Uterus (tissue), 4 donors: Measurements from ENCODE around the gene EIF5A2. TPM values are rescaled to one million over a fixed set of nuclear protein-coding genes. Genes with fewer than 3 reads are reported as not detected.
A peak's percentile ranks its signal among the peaks of the same experiment; 100 is the strongest.

Source experiments
- DNase-seq, 2 donors: peaks; one replicate each; pipeline ENCODE4 v3.0.0-alpha.2; 2019 to 2020
- H3K27ac ChIP-seq, 2 donors: fragments of 200-600 bp; sonication (generic); 1 replicate in 1 of 2; 2 replicates in 1 of 2; pipeline ENCODE4 v1.5.1; 2016 to 2018
- H3K27me3 ChIP-seq, 2 donors: fragments of 200-600 bp; sonication (generic); one replicate each; pipeline ENCODE4 v1.5.1; 2018 to 2019; ENCODE audit warnings: control low read depth in 1 of 2
- H3K36me3 ChIP-seq, 2 donors: fragments of 200-600 bp; sonication (generic); one replicate each; pipeline ENCODE4 v1.5.1; 2019; ENCODE audit warnings: control low read depth in 1 of 2
- H3K4me1 ChIP-seq, 2 donors: fragments of 200-600 bp; sonication (generic); one replicate each; pipeline ENCODE4 v1.5.1; 2018 to 2019; ENCODE audit warnings: control low read depth in 1 of 2
- H3K4me3 ChIP-seq, 2 donors: fragments of 200-600 bp; sonication (generic); 1 replicate in 1 of 2; 2 replicates in 1 of 2; pipeline ENCODE4 v1.5.1; 2018 to 2019; ENCODE audit warnings: mild to moderate bottlenecking in 1 of 2
- H3K9me3 ChIP-seq, 2 donors: fragments of 200-600 bp; sonication (generic); one replicate each; pipeline ENCODE4 v1.5.1; 2019; ENCODE audit warnings: control low read depth in 1 of 2
- POLR2A ChIP-seq, 2 donors: fragments of 450-650 bp; IDR thresholded peaks; one replicate each; pipeline ENCODE4 v1.6.1; 2016; ENCODE audit warnings: antibody characterized with exemption in 2 of 2, mild to moderate bottlenecking in 1 of 2, moderate library complexity in 1 of 2
- intact Hi-C: fragments of 100-400 bp; cut with DNase I; formaldehyde crosslinking; loops from one replicate; pipeline ENCODE4 v1.15.1; 2023; ENCODE audit warnings: low total_unique reads
- total RNA-seq, 4 donors: library from RNA; depleted of rRNA in 3 of 4; stranded (reverse); fragments of >200 nt in 3 of 4; gene quantifications; one replicate each; pipeline versions ENCODE4 v1.1.0 to v1.2.4, GENCODE V29; 2014 to 2023
- TF ChIP-seq, protein P1 (sequence below), 4 experiments: fragments of 200-600 bp in 2 of 4; fragments of 450-650 bp in 2 of 4; sonication (generic) in 2 of 4; IDR thresholded peaks; one replicate each; pipeline ENCODE4 v1.5.1; 2016 to 2019; ENCODE audit warnings: antibody characterized with exemption in 4 of 4, mild to moderate bottlenecking in 2 of 4, moderate library complexity in 1 of 4
- donor health status: DM: yes; HTN: yes; CAD: no.

Gene EIF5A2
- total RNA-seq, 4 donors from 2014 or later: 2.8 to 20.5 (median 7.0) TPM

DNA sequence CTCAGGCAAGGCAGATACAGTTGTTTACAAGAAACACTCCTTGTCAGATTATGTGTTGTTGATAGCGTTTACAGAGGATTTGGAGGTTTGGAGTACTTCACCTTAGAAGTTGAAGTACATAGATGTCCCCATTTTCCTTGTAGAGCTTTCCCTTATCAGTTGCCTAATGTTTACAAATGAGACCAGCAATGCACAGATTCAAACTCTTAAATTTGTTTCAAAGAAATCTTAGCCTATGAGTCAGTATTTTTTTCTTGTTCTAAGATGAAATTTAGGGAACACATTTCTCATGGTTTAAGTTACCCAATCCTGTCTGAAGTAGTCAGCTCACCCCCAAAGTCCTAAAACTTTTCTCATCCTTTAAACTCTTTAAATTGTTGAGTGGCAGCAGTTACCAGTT is 6.3 kb upstream of the EIF5A2 start:
- no peaks in the 10 kb centered on the region for H3K9me3 ChIP-seq
- no peak for DNase-seq
- H3K4me3 ChIP-seq: no peak overlapping the region
- H3K4me1 ChIP-seq: no peaks in the 10 kb centered on the region
- no peak for TF ChIP-seq POLR2A (IDR thresholded peaks at IDR 0.05)
- TF ChIP-seq, protein P1, sequence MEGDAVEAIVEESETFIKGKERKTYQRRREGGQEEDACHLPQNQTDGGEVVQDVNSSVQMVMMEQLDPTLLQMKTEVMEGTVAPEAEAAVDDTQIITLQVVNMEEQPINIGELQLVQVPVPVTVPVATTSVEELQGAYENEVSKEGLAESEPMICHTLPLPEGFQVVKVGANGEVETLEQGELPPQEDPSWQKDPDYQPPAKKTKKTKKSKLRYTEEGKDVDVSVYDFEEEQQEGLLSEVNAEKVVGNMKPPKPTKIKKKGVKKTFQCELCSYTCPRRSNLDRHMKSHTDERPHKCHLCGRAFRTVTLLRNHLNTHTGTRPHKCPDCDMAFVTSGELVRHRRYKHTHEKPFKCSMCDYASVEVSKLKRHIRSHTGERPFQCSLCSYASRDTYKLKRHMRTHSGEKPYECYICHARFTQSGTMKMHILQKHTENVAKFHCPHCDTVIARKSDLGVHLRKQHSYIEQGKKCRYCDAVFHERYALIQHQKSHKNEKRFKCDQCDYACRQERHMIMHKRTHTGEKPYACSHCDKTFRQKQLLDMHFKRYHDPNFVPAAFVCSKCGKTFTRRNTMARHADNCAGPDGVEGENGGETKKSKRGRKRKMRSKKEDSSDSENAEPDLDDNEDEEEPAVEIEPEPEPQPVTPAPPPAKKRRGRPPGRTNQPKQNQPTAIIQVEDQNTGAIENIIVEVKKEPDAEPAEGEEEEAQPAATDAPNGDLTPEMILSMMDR (IDR thresholded peaks at IDR 0.05): no peak
- no peaks in the 10 kb centered on the region for H3K27me3 ChIP-seq
- no peaks in the 10 kb centered on the region for H3K36me3 ChIP-seq
- H3K27ac ChIP-seq: no peak overlapping the region
- intact Hi-C loops: no loop called here

DNA sequence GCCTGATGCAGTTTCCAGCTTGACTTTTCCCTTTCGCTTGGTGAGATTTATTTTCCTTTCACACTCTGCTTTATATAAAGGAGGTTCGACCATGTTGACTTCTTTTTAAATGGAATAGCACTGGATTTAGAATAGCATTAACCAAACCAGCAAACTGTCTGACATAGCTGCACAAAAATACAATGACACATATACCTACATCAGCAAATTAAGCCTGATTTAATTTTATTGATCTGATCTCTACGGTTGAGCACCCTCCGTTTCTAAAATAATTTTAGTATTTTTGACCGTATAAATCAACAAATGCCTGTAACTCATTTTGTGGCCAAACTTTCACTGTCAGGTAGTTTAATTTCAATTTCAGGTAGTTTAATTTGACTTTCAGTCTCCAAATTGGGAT is 5.8 kb upstream of the EIF5A2 start:
- TF ChIP-seq POLR2A (IDR thresholded peaks at IDR 0.05): no peak
- Histone ChIP-seq H3K27ac (no peak overlapping the region), H3K9me3 (no peaks in the 10 kb centered on the region), H3K4me1 (no peaks in the 10 kb centered on the region), H3K36me3 (no peaks in the 10 kb centered on the region), H3K4me3 (no peak overlapping the region), H3K27me3 (no peaks in the 10 kb centered on the region)
- no peak for DNase-seq
- intact Hi-C loops: no loop called here

DNA sequence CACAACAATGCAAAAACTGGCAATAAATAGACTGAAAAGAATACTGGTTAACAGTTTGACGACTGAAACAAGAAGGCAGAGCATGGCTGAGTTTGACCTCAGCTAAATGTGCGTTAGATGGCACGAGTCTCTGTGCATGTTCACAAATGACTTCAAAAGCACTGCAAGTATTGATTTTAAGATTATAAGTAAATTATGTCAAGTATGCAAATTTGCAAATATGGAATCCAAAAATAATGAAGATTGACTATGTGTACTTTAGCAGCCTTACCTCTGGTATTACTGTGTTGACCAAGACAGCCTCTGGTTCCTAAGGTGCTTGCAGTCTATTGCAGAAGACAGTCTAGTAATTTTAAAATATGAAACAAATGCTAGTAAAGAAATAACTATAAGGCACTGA is 2.6 kb upstream of the EIF5A2 start:
- Histone ChIP-seq H3K4me3 (no peak overlapping the region), H3K4me1 (no peaks in the 10 kb centered on the region), H3K9me3 (peaks cover 0 to 4% of the 10 kb centered on the region in 2 donors), H3K36me3 (no peaks in the 10 kb centered on the region), H3K27me3 (no peaks in the 10 kb centered on the region), H3K27ac (no peak overlapping the region)
- intact Hi-C loops: no loop called here
- no peak for DNase-seq
- TF ChIP-seq, protein P1 (IDR thresholded peaks at IDR 0.05): no peak
- no peak for TF ChIP-seq POLR2A (IDR thresholded peaks at IDR 0.05)

DNA sequence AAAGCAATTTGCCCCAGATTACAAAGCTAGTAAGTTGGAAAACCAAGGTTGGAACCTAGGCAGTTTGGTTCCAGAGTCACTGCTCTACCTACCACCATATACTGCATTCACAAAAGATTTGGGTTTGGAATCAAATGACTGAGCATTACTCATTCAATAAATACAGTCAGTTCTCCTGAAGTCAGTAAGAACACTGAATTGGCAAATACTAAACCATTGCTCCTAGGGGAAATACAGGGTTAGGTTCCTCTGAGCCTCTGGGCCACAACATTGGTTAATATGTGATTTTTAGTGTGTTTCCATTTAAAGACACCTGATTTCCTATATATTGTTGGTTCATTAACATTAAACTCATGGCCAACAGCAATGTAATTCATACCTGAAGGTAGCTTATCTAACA is 2.1 kb upstream of the EIF5A2 start:
- intact Hi-C loops: no loop called here
- Histone ChIP-seq H3K27ac (no peak overlapping the region), H3K4me3 (no peak overlapping the region), H3K4me1 (no peaks in the 10 kb centered on the region), H3K27me3 (no peaks in the 10 kb centered on the region), H3K36me3 (no peaks in the 10 kb centered on the region), H3K9me3 (peaks cover 0 to 4% of the 10 kb centered on the region in 2 donors)
- no peak for DNase-seq
- TF ChIP-seq, protein P1 (IDR thresholded peaks at IDR 0.05): no peak
- no peak for TF ChIP-seq POLR2A (IDR thresholded peaks at IDR 0.05)

DNA sequence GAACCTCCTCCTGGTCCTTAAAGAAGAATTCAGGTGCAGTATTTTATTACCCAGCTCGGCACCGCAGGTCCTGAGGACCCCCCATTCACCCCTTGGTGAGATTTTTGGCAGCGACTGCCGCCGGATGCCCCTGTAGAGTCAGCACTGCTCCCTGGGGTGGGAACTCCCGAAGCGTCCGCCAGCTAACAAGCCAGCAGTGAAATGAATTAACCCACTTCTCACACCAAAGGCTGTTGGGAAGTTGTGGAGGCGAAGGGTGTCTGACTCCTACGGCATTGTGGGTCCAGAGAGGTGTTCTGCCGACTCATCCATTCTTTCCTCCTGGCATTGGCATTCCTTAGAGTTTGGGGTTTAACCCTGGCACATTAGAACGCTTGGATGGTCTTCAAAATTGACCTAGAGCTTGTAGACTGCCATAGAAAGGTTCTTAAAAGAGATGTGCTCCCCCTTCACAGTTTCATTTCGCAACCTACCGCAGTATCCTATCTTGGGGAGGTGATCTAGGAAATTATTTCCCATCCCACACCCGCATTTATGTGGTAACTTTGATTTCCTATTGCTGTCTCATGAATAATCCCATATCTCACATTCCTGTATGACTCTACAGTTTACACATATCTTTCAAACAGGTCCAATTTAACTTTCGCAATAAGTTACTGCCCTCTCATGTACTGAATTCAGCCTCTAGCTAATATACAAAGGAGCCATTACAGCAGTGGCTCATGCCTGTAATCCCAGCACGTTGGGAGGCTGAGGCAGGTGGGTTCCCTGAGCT is 879 bp upstream of the EIF5A2 start:
- Histone ChIP-seq H3K4me1 (no peaks in the 10 kb centered on the region), H3K27me3 (no peaks in the 10 kb centered on the region), H3K4me3 (peak overlapping the region in 1 of 2 donors; percentile 52), H3K36me3 (no peaks in the 10 kb centered on the region), H3K9me3 (peaks cover 0 to 4% of the 10 kb centered on the region in 2 donors), H3K27ac (peak overlapping the region in 1 of 2 donors; percentile 69)
- DNase-seq: peak; percentile 27 to 28
- no peak for TF ChIP-seq POLR2A (IDR thresholded peaks at IDR 0.05)
- TF ChIP-seq, protein P1 (IDR thresholded peaks at IDR 0.05): no peak
- intact Hi-C loops: no loop called here
